HepG2 (cell line): Measurements from ENCODE around the gene NPW. TPM values are rescaled to one million over a fixed set of nuclear protein-coding genes. Genes with fewer than 3 reads are reported as not detected.

Experiments used
- ATAC-seq: fragments of 200-7000 bp; cut with Tn5 transposase; 3 replicates; pipeline ENCODE4 v1.9.1; 2020; ENCODE audit warnings: mild to moderate bottlenecking, moderate library complexity
- BruUV-seq: library from RNA; stranded (reverse); fragments of 400-500 nt; replicated peaks from 2 replicates; lab custom pipeline; 2021; lab: Mats Ljungman, UMichigan
- CTCF ChIA-PET: fragments of 300-600 bp; formaldehyde crosslinking; extraction: SDS; loops from one replicate; lab custom pipeline; 2021; ENCODE audit warnings: low total read pairs, inconsistent platforms, low intra/inter-chr PET ratio; lab: Yijun Ruan, JAX
- POLR2A ChIA-PET: fragments of 350-600 bp; sonication (Branson Sonifier 250); formaldehyde crosslinking; loops from one replicate; lab custom pipeline; 2020; ENCODE audit warnings: antibody characterized with exemption, inconsistent platforms; lab: Yijun Ruan, JAX
- DNase-seq: peaks from one replicate; pipeline ENCODE4 v3.0.0-alpha.2; 2015; ENCODE audit warnings: low spot score
- FAIRE-seq: peaks from 3 replicates; lab custom pipeline; 2011; peaks lifted over from hg19 to GRCh38; lab: Jason Lieb, UNC
- H2AFZ ChIP-seq: one replicate; pipeline ENCODE4 v1.6.1; 2011; ENCODE audit warnings: low read length, inconsistent platforms
- H3K27ac ChIP-seq: fragments of 300-600 bp; 3 replicates; pipeline ENCODE4 v1.8.0; 2011; ENCODE audit warnings: mixed run types, mild to moderate bottlenecking, mixed read lengths, low read length, inconsistent platforms; ENCODE audit not compliant: insufficient read depth; ENCODE audit errors: extremely low read length
- H3K27me3 ChIP-seq, 2 experiments: fragments of 200-600 bp in 1 of 2; 2 replicates in 1 of 2; 3 replicates in 1 of 2; pipeline versions ENCODE4 v1.6.0 to v1.8.0; 2011; ENCODE audit warnings: low read length in 2 of 2, mild to moderate bottlenecking in 2 of 2, moderate library complexity in 2 of 2, inconsistent platforms in 1 of 2; ENCODE audit not compliant: insufficient read depth in 2 of 2, control insufficient read depth in 1 of 2
- H3K36me3 ChIP-seq, 2 experiments: fragments of 200-600 bp in 1 of 2; replicated peaks in 1 of 2; 2 replicates in 1 of 2; 3 replicates in 1 of 2; pipeline versions ENCODE4 v1.5.1 to v1.8.0; 2011; ENCODE audit warnings: low read length in 2 of 2, inconsistent platforms in 1 of 2; ENCODE audit not compliant: insufficient read depth in 2 of 2, control insufficient read depth in 1 of 2
- H3K4me1 ChIP-seq: 2 replicates; pipeline ENCODE4 v1.5.1; 2012; ENCODE audit warnings: low read length, inconsistent platforms; ENCODE audit not compliant: insufficient read depth
- H3K4me2 ChIP-seq: 2 replicates; pipeline ENCODE4 v1.6.0; 2011; ENCODE audit warnings: low read depth, low read length, inconsistent platforms
- H3K4me3 ChIP-seq, 3 experiments: fragments of 200-600 bp in 1 of 3; sonication (generic), shearing (Covaris generic) in 1 of 3; replicated peaks in 1 of 3; 2 replicates each; pipeline ENCODE4 v1.5.1; 2011 to 2016; ENCODE audit warnings: low read length in 3 of 3, inconsistent platforms in 2 of 3, low read depth in 2 of 3, mild to moderate bottlenecking in 2 of 3, control low read depth in 1 of 3, mixed read lengths in 1 of 3; ENCODE audit not compliant: insufficient read depth in 1 of 3
- H3K79me2 ChIP-seq: one replicate; pipeline ENCODE4 v1.6.1; 2011; ENCODE audit warnings: low read length, inconsistent platforms; ENCODE audit not compliant: insufficient read depth
- H3K9ac ChIP-seq: 2 replicates; pipeline ENCODE4 v1.6.0; 2011; ENCODE audit warnings: mild to moderate bottlenecking, low read depth, low read length, inconsistent platforms; ENCODE audit not compliant: insufficient read depth
- H3K9me3 ChIP-seq: 2 replicates; pipeline ENCODE4 v1.5.1; 2012; ENCODE audit warnings: mild to moderate bottlenecking, low read length
- H4K20me1 ChIP-seq: 2 replicates; pipeline ENCODE4 v1.6.0; 2011; ENCODE audit warnings: inconsistent platforms, mild to moderate bottlenecking, low read length, moderate library complexity; ENCODE audit not compliant: insufficient read depth
- EEA1 ChIP-seq: sonication (generic); formaldehyde crosslinking; IDR thresholded peaks from 2 replicates; pipeline ENCODE4 v1.5.1; 2020; ENCODE audit warnings: mild to moderate bottlenecking, missing genetic modification reagents, borderline replicate concordance
- FOXK2 ChIP-seq: fragments of 450-650 bp; IDR thresholded peaks from 2 replicates; pipeline ENCODE4 v1.6.1; 2016
- HCFC1 ChIP-seq: fragments of 150-350 bp; IDR thresholded peaks from 2 replicates; pipeline ENCODE4 v1.6.1; 2014; ENCODE audit warnings: low read depth, low read length
- KDM5B ChIP-seq: sonication (generic); formaldehyde crosslinking; IDR thresholded peaks from 2 replicates; pipeline ENCODE4 v1.4.0; 2020; ENCODE audit warnings: missing genetic modification reagents, mild to moderate bottlenecking, borderline replicate concordance
- MAX ChIP-seq: IDR thresholded peaks from 2 replicates; pipeline ENCODE4 v1.6.1; 2012; ENCODE audit warnings: inconsistent platforms
- NCOA1 ChIP-seq: sonication (generic); formaldehyde crosslinking; IDR thresholded peaks from 2 replicates; pipeline ENCODE4 v1.9.0; 2021; ENCODE audit warnings: missing genetic modification reagents
- PHF20 ChIP-seq: sonication (generic); formaldehyde crosslinking; IDR thresholded peaks from 2 replicates; pipeline ENCODE4 v1.5.0; 2020; ENCODE audit warnings: mild to moderate bottlenecking, missing genetic modification reagents
- SIX4 ChIP-seq: sonication (generic); formaldehyde crosslinking; IDR thresholded peaks from 2 replicates; pipeline ENCODE4 v1.4.0; 2020; ENCODE audit warnings: missing genetic modification reagents
- THAP11 ChIP-seq: IDR thresholded peaks from 2 replicates; pipeline ENCODE4 v1.6.1; 2016; ENCODE audit warnings: missing biosample characterization, missing genetic modification reagents
- YEATS2 ChIP-seq: sonication (generic); formaldehyde crosslinking; IDR thresholded peaks from 2 replicates; pipeline ENCODE4 v1.4.0; 2020; ENCODE audit warnings: missing genetic modification reagents, borderline replicate concordance
- ZBTB10 ChIP-seq: sonication (generic); formaldehyde crosslinking; IDR thresholded peaks from 2 replicates; pipeline ENCODE4 v1.4.0; 2020; ENCODE audit warnings: missing genetic modification reagents, borderline replicate concordance
- ZBTB4 ChIP-seq: sonication (generic); formaldehyde crosslinking; IDR thresholded peaks from 2 replicates; pipeline ENCODE4 v1.4.0; 2020; ENCODE audit warnings: missing genetic modification reagents, mild to moderate bottlenecking, borderline replicate concordance
- ZFAT ChIP-seq: sonication (generic); formaldehyde crosslinking; conservative IDR thresholded peaks from 2 replicates; pipeline ENCODE4 v1.8.1; 2023; ENCODE audit warnings: missing genetic modification reagents, inconsistent platforms
- ZNF264 ChIP-seq: sonication (generic); formaldehyde crosslinking; IDR thresholded peaks from 2 replicates; pipeline ENCODE4 v1.4.0; 2020; ENCODE audit warnings: missing genetic modification reagents
- ZNF430 ChIP-seq: sonication (generic); formaldehyde crosslinking; IDR thresholded peaks from 2 replicates; pipeline ENCODE4 v1.9.0; 2021; ENCODE audit warnings: mild to moderate bottlenecking, missing genetic modification reagents
- ZNF572 ChIP-seq: sonication (generic); formaldehyde crosslinking; IDR thresholded peaks from 2 replicates; pipeline ENCODE4 v1.5.1; 2020; ENCODE audit warnings: mild to moderate bottlenecking, missing genetic modification reagents
- ZNF576 ChIP-seq: sonication (generic); formaldehyde crosslinking; IDR thresholded peaks from 2 replicates; pipeline ENCODE4 v1.4.0; 2020; ENCODE audit warnings: mild to moderate bottlenecking, missing genetic modification reagents
- ZNF614 ChIP-seq: IDR thresholded peaks from 2 replicates; pipeline ENCODE4 v1.6.1; 2018; ENCODE audit warnings: missing biosample characterization, missing genetic modification reagents, inconsistent platforms, borderline replicate concordance
- ZNF619 ChIP-seq: sonication (generic); formaldehyde crosslinking; IDR thresholded peaks from 2 replicates; pipeline ENCODE4 v1.4.0; 2020; ENCODE audit warnings: mild to moderate bottlenecking, missing genetic modification reagents
- WGBS: methylation state at CpG from one replicate; pipeline ENCODE4 v1.1.6; 2017; ENCODE audit warnings: low lambda C conversion rate; 5-methylcytosine and 5-hydroxymethylcytosine counted together
- in situ Hi-C: cut with HindIII; loops from 2 replicates; pipeline ENCODE4 v1.10.0; 2017; ENCODE audit warnings: low pct_unique_long_range_greater_than_20kb; ENCODE audit not compliant: extremely low pct_ligation_motif_present
- intact Hi-C: fragments of 100-400 bp; cut with micrococcal nuclease; formaldehyde crosslinking; loops from one replicate; pipeline ENCODE4 v1.10.0; 2022; ENCODE audit not compliant: unreplicated experiment
- polyA plus RNA-seq, 8 experiments: library from polyadenylated mRNA; depleted of rRNA in 3 of 8; stranded (reverse) in 7 of 8; unstranded in 1 of 8; fragments of >200 nt; fragmentation: Illumina TruSeq in 4 of 8; extraction: Trizol in 4 of 8; gene quantifications; 2 replicates each; pipeline versions ENCODE4 v1.2.1 to v1.2.3, GENCODE V29; 2011 to 2016; ENCODE audit warnings: low read depth in 4 of 8, missing spikeins in 1 of 8, mixed read lengths in 1 of 8; ENCODE audit not compliant: insufficient read depth in 1 of 8
- total RNA-seq, 5 experiments: library from RNA; depleted of rRNA; stranded (reverse); fragments of >200 nt; fragmentation: Illumina TruSeq; extraction: Trizol; gene quantifications; 2 replicates each; pipeline ENCODE4 v1.2.3, GENCODE V29; 2016; ENCODE audit warnings: low read depth in 1 of 5

Gene NPW
- total and polyA plus RNA-seq, 2 of the 13 experiments (the other 11 are each of a cell fraction or from before 2014, with no cell fraction given) = 0.24 to 0.97 TPM

- Histone ChIP-seq H3K9me3 (no peaks in the 10 kb centered on the region), H4K20me1 (no peaks in the 10 kb centered on the region), H3K27ac (peak overlapping the region; percentile 97), H3K4me3 (peak overlapping the region; percentile 81 to 93 (median 84)), H2AFZ (no peak overlapping the region), H3K4me1 (peaks cover 63% of the 10 kb centered on the region), H3K36me3 (peaks cover 12 to 15% of the 10 kb centered on the region in 2 experiments; a peak in 4 of 5 replicates), H3K27me3 (peaks cover 0 to 4% of the 10 kb centered on the region in 2 experiments; a peak in 1 of 5 replicates), H3K79me2 (peaks cover 13% of the 10 kb centered on the region), H3K9ac (peak overlapping the region; percentile 95), H3K4me2 (peak overlapping the region; percentile 98)
- no peak for FAIRE-seq
- POLR2A ChIA-PET = interaction anchor here (0.9 to 6.8 kb wide), 8 partner anchors 8 to 170 kb away, joined by 3 to 62 read pairs (median 9); partner anchors contain the start of genes RPS2, TBL3 and TRAF7
- DNase-seq = no peak
- WGBS = 84% methylated on average over 7 of the region's 14 CpGs
- intact Hi-C loops = no loop called here
- no TSS peak for BruUV-seq
- no peak for ATAC-seq
- CTCF ChIA-PET = no interaction called here
- in situ Hi-C loops = no loop called here
- TF ChIP-seq ZBTB4 = 0 out of 2 replicates have a peak, but pooled peaks have one; percentile 17
- no peak for TF ChIP-seq ZNF576
- no peak for TF ChIP-seq ZNF614 (CRISPR knock-in tag)
- TF ChIP-seq ZFAT = no peak
- no peak for TF ChIP-seq ZNF619 (CRISPR knock-in tag)
- TF ChIP-seq PHF20 (CRISPR knock-in tag) = no peak
- no peak for TF ChIP-seq FOXK2
- no peak for TF ChIP-seq YEATS2 (CRISPR knock-in tag)
- TF ChIP-seq EEA1 (CRISPR knock-in tag) = no peak
- no peak for TF ChIP-seq ZBTB10
- TF ChIP-seq NCOA1 = no peak
- TF ChIP-seq ZNF572 (CRISPR knock-in tag) = no peak
- no peak for TF ChIP-seq ZNF264
- TF ChIP-seq THAP11 (CRISPR knock-in tag) = no peak
- 0 out of 2 replicates have a peak, but pooled peaks have one; percentile 29 for TF ChIP-seq KDM5B (CRISPR knock-in tag)
- no peak for TF ChIP-seq ZNF430 (CRISPR knock-in tag)
- 0 out of 2 replicates have a peak, but pooled peaks have one; percentile 15 for TF ChIP-seq MAX
- no peak for TF ChIP-seq SIX4
- TF ChIP-seq HCFC1 = no peak
Measured at GRCh38 chr16:1985466-1986150, 34.0 kb upstream of the NPW start.
